AG10803 (cell line): ENCODE results near the gene CLDN3.

Source experiments
- DNase-seq: peaks from one replicate; pipeline ENCODE4 v3.0.0; 2010; ENCODE audit warnings: low read depth
- H3K4me3 ChIP-seq: 2 replicates; pipeline ENCODE4 v1.5.1; 2011; ENCODE audit warnings: mild to moderate bottlenecking, low read length, control low read depth
- CTCF ChIP-seq: conservative IDR thresholded peaks from 2 replicates; pipeline ENCODE4 v1.5.1; 2011; ENCODE audit warnings: mild to moderate bottlenecking, low read length, control low read depth, inconsistent platforms

CLDN3 gene

GRCh38 chr7:73769481-73770001 is 529 bp downstream of the CLDN3 start:
- TF ChIP-seq CTCF: no peak
- no peak for DNase-seq
- H3K4me3 ChIP-seq: no peak overlapping the region

- TF ChIP-seq CTCF: no peak
- DNase-seq: no peak
- no peak overlapping the region for H3K4me3 ChIP-seq
Measured at GRCh38 chr7:73768641-73769480, 1.2 kb downstream of the CLDN3 start.

DNA sequence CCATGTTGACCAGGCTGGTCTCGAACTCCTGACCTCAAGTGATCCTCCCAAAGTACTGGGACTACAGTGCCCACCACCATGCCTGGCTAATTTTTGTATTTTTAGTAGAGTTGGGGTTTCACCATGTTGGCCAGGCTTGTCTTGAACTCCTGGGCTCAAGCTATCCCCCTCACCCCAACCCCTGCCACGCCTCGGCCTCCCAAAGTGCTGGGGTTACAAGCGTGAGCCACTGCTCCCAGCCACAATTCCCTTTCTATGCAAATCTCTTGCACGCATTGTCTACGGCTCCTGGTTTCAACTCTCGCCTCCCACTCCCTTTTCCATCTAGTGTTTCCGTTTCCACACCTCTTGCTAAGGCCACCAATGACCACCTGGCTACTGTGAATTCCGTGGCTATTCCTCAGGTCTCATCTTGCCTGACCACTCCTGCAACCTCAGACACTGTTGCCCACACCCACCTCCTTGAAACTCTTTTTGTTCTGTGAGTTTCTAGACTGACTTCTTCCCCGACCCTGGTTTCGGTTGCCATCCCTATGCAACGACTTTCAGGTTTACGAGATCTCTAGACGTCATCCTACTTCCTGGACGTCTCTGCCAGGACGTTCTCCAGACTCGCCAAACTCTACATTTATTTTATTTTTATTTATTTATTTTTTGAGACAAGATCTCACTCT is 3.4 kb downstream of the CLDN3 start:
- no peak for DNase-seq
- TF ChIP-seq CTCF: no peak

GRCh38 chr7:73762659-73762999 is 7.4 kb downstream of the CLDN3 start:
- TF ChIP-seq CTCF: no peak
- no peak overlapping the region for H3K4me3 ChIP-seq
- DNase-seq: no peak

More for the DNA sequence above, 3.4 kb downstream of the CLDN3 start:
- H3K4me3 ChIP-seq: no peak overlapping the region

DNA sequence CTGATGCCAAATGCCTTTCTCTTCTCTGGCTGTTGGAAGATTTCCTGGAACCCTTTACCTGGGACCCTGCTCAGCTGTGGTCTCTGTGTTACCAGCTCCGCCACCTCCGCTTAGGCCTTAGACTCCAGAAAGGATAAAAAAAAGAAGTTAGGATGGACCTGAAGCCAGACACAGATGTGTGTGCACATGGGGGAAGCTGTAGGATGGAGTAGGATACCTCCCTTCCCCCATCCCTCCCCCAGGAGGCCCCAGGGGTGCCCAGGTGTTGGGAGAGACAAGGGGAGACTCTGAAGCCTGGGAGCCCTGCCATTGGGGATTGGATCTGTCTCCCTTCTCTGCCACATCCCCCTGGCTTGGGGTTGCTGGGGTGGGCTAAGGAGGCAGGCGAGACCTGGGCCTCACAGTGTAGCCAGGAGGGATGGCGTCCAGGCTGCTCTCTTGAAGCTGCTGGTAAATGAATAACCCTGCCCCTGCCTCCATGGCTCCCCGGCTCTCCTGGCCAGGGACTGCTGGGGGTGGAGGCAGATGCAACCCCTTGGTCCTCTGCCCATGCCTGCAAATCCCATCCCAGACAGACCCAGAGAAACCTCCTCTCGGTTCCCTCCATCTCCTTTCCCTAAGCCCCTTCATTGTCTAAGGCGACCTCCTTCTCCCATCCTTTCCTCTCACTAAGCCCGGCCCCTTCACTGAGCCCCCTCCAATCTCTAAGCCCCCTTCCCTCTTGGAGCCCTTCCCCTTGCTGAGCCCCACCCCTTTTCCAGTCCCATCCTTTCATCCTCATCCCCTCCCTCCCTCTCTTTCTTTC is 8.0 kb downstream of the CLDN3 start:
- no peak for DNase-seq
- no peak for TF ChIP-seq CTCF
- H3K4me3 ChIP-seq: no peak overlapping the region

- TF ChIP-seq CTCF: no peak
- DNase-seq: no peak
- no peak overlapping the region for H3K4me3 ChIP-seq
Measured at GRCh38 chr7:73758581-73759138, 11.4 kb downstream of the CLDN3 start.
